GF-D8 (cell line): ENCODE data around the gene GRIK2.
"Not testable (repeated sequence)": the region's sequence is repeated elsewhere in the genome, so short reads cannot be mapped to it uniquely, and the experiment has no call there.

Source experiments
- DNase-seq: peaks from one replicate; lab custom pipeline; 2025; lab: John Stamatoyannopoulos, UW

The GRIK2 gene

GRCh38 chr6:101633081-101633480, 239.6 kb downstream of the GRIK2 start:
- DNase-seq: no peak

DNA sequence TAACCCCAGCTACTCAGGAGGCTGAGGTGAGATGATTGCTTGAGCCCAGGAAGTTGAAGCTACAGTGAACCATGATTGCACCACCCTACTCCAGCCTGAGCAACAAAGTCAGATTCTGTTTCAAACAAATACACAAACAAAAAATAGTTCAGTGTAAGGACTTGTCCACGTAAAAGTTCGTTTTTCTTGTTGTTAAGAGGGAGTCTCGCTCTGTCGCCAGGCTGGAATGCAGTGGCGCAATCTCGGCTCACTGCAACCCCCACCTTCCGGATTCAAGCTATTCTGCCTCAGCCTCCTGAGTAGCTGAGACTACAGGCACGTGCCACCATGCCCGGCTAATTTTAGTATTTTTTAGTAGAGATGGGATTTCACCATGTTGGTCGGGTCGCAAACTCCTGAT, 245.4 kb downstream of the GRIK2 start:
- not testable (repeated sequence) for DNase-seq

DNA sequence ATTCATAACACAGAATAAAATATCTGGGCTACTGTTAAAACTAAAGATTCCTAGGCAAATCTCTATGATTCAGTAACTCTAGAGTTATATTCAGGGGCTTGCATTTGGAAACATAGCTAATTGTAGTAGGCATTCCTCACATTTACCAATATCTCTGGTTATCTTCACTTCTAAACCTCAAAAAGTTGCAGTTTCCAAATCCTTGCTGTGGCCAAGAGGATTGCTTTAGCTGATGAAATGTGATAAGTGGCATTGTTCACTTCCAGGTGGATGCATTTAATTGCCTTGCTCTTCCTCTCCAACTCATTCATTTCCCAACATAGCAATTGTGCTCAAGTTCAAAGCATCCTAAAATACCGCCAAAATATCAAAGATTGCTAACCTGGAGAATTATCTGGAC, 246.6 kb downstream of the GRIK2 start:
- no peak for DNase-seq

DNA sequence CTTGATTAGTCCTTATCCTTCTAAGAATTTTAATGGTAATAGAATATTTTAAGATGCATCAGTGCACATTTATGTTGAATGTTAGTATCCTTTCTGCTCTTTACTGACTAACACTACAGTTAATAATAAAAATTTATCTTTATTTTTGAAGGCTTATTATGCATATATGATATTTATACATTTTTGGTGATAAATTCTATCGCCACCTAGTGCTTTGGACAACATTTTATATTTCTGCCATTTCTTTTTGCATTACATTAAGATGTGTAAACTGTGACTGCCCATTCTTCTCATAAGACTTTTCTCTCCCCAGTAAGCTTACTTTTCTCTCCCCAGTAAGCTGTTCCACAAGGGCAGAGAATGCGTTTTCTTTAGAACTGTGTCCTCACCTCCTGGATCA, 252.3 kb downstream of the GRIK2 start:
- DNase-seq: no peak

DNA sequence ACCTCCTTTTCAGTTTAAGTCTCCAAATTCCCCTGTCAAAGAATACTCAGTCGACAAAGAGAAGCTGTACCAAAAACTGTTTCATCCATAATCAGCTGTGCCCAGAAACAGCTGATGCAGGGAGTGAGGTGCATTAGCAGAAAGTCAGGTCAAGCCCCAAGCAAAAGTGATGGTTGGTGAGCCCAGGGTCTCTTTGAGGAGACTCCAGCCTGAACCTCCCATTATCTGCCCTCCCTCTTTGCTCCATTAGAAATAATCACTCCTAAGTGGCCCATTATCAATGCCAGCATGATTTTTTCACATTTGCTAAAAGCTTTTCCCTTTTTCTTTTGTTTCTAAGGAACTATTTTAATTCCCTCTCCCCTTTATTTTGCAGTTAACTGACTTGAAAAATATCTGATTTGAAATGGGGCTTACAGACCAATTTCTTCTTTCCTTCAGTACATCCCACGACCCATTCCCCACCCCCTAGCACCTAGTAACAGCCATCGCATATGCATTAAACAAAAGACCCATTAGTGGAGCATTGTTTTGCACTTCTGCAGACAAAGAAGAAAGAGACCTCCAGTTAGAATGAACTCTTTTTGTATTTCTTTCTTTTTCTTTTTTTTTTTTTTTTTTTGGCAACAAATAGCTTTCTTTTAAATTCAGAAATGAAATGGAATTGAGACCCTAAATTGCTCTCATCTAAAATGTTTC, 257.0 kb downstream of the GRIK2 start:
- no peak for DNase-seq

GRCh38 chr6:101652079-101652478, 258.6 kb downstream of the GRIK2 start:
- DNase-seq: no peak

GRCh38 chr6:101655109-101655508, 261.6 kb downstream of the GRIK2 start:
- DNase-seq: no peak

GRCh38 chr6:101662111-101662897, 268.8 kb downstream of the GRIK2 start:
- no peak for DNase-seq

DNA sequence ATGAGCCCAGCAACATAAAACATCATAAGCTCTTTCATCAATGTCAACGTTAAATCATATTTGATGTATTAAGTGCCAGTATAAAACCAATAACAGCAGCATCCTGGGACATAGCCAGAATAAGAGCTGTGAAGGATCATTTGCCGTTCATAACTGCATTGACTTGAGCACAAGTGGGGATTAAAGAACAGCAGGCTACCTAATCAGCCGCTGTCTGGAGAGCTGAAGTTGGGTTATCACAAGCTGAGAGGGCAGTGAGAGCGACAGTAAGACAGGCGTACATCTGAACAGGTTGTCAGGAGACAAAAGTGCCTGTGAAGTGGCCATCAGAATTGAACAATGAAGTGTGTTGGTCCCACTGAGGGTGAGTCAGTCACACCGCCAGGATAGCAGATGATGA, 269.6 kb downstream of the GRIK2 start:
- DNase-seq: no peak

- no peak for DNase-seq
Measured at GRCh38 chr6:101666256-101666655, 272.7 kb downstream of the GRIK2 start.

GRCh38 chr6:101668496-101669030, 275.1 kb downstream of the GRIK2 start:
- no peak for DNase-seq

- DNase-seq: no peak
Measured at GRCh38 chr6:101676187-101676586, 282.7 kb downstream of the GRIK2 start.

GRCh38 chr6:101682937-101683336, 289.4 kb downstream of the GRIK2 start:
- DNase-seq: no peak

DNA sequence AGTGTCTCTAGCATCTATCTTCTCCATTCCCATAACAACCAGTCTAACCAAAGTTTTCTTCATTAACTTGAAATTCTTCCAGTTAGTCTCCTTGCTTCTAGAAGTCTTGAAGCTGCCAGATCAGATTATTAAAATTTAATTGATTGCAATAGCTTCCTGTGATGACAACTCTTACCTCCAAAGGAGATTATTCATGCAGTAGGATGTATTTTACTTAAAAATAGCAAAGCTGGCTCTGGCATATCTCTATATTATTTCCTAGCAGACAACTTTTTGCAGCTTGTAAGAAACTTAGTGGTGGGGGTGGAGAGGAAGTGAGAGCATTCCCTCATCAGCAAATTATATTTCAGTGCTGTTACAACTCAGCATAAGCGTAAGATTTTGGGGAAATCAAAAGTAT, 290.4 kb downstream of the GRIK2 start:
- no peak for DNase-seq

- no peak for DNase-seq
Measured at GRCh38 chr6:101686653-101687052, 293.1 kb downstream of the GRIK2 start.

DNA sequence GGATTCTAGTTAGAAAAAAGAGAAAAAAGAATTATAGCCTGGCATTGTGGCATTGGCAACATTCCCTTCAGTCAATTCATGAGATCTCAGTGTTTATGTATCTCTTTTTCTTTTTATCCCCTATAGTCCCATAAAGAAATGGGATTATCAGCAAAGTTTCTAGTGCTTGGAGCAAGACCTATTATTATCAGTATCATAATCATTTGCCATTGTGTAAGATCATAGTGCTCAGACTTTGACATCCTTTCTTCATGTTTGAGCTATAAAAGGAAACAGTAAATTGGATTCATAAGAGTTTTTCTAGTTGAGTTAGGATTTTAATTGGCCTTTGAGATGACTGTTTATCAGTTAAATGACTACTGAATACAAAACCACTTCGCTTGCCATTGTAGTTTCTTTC, 295.6 kb downstream of the GRIK2 start:
- DNase-seq: no peak

GRCh38 chr6:101689695-101690094, 296.2 kb downstream of the GRIK2 start:
- DNase-seq: no peak

- no peak for DNase-seq
Measured at GRCh38 chr6:101700655-101701054, 307.1 kb downstream of the GRIK2 start.

DNA sequence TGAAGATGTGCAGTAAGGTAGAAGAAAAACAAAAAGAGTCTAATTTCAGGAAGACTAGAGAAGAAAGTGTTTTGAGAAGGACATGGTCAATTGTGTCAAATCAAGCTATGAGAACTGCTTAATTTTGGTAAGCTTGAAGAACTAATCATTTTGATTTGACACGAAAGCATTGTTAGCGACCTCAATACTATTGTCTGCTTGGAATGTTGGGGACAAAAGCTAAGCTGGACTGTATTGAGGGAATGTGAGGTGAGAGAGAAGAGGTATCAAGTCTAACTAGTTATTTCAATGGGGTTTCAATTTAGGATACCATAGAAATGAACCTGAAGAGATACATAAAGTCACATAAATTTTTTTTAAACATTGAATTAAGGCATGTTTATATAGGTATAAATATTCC, 309.8 kb downstream of the GRIK2 start:
- no peak for DNase-seq

- no peak for DNase-seq
Measured at GRCh38 chr6:101705866-101706265, 312.4 kb downstream of the GRIK2 start.

GRCh38 chr6:101706576-101706975, 313.1 kb downstream of the GRIK2 start:
- no peak for DNase-seq

- DNase-seq: no peak
Measured at GRCh38 chr6:101711518-101711917, 318.0 kb downstream of the GRIK2 start.

DNA sequence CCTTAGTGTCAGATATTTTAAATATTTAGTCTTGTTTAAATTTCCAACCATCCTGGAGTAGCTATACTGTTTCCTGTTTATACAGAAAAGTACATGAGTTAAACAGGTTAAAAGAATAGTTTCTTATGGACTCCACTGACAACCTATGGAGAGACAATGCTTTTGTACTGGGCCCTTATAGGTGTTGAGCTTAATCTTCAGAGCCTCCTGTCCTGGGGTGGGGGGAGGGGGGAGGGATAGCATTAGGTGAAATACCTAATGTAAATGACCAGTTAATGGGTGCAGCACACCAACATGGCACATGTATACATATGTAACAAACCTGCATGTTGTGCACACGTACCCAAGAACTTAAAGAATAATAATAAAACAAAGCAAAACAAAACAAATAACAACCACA, 322.9 kb downstream of the GRIK2 start:
- DNase-seq: no peak
